ENCODE data around the gene ZNF280D.
"Not testable (repeated sequence)": the region's sequence is repeated elsewhere in the genome, so short reads cannot be mapped to it uniquely, and the experiment has no call there.

Gene ZNF280D

GRCh38 chr15:56716334-56716733 is 17.0 kb downstream of the ZNF280D start:
- no peak for DNase-seq (ENCODE audit: low read depth in 1 of 2, low spot score in 1 of 2)

GRCh38 chr15:56715220-56715619 is 18.1 kb downstream of the ZNF280D start:
- no peak for DNase-seq (ENCODE audit: low read depth in 1 of 2, low spot score in 1 of 2)

- not testable (repeated sequence) for DNase-seq (ENCODE audit: low read depth in 1 of 2, low spot score in 1 of 2)
Measured at GRCh38 chr15:56709502-56709901, 23.8 kb downstream of the ZNF280D start.

- DNase-seq (ENCODE audit: low read depth in 1 of 2, low spot score in 1 of 2): no peak
Measured at GRCh38 chr15:56699743-56700142, 33.6 kb downstream of the ZNF280D start.

GRCh38 chr15:56698270-56698669 is 35.0 kb downstream of the ZNF280D start:
- DNase-seq (ENCODE audit: low read depth in 1 of 2, low spot score in 1 of 2): no peak

- no peak for DNase-seq (ENCODE audit: low read depth in 1 of 2, low spot score in 1 of 2)
Measured at GRCh38 chr15:56693761-56694160, 39.5 kb downstream of the ZNF280D start.

- no peak for DNase-seq (ENCODE audit: low read depth in 1 of 2, low spot score in 1 of 2)
Measured at GRCh38 chr15:56690733-56691132, 42.6 kb downstream of the ZNF280D start.

- DNase-seq (ENCODE audit: low read depth in 1 of 2, low spot score in 1 of 2): no peak
Measured at GRCh38 chr15:56683908-56684307, 49.4 kb downstream of the ZNF280D start.

- no peak for DNase-seq (ENCODE audit: low read depth in 1 of 2, low spot score in 1 of 2)
Measured at GRCh38 chr15:56681113-56681512, 52.2 kb downstream of the ZNF280D start.

GRCh38 chr15:56679225-56679624 is 54.1 kb downstream of the ZNF280D start:
- no peak for DNase-seq (ENCODE audit: low read depth in 1 of 2, low spot score in 1 of 2)

GRCh38 chr15:56678571-56678970 is 54.7 kb downstream of the ZNF280D start:
- DNase-seq (ENCODE audit: low read depth in 1 of 2, low spot score in 1 of 2): no peak

GRCh38 chr15:56677271-56677670 is 56.0 kb downstream of the ZNF280D start:
- DNase-seq (ENCODE audit: low read depth in 1 of 2, low spot score in 1 of 2): no peak

- DNase-seq (ENCODE audit: low read depth in 1 of 2, low spot score in 1 of 2): no peak
Measured at GRCh38 chr15:56675930-56676329, 57.4 kb downstream of the ZNF280D start.

GRCh38 chr15:56674857-56675256 is 58.5 kb downstream of the ZNF280D start:
- DNase-seq (ENCODE audit: low read depth in 1 of 2, low spot score in 1 of 2): no peak

- DNase-seq (ENCODE audit: low read depth in 1 of 2, low spot score in 1 of 2): no peak
Measured at GRCh38 chr15:56672721-56673120, 60.6 kb downstream of the ZNF280D start.

GRCh38 chr15:56667517-56667916 is 65.8 kb downstream of the ZNF280D start:
- no peak for DNase-seq (ENCODE audit: low read depth in 1 of 2, low spot score in 1 of 2)

- DNase-seq (ENCODE audit: low read depth in 1 of 2, low spot score in 1 of 2): no peak
Measured at GRCh38 chr15:56660943-56661342, 72.4 kb downstream of the ZNF280D start.

GRCh38 chr15:56659197-56659596 is 74.1 kb downstream of the ZNF280D start:
- no peak for DNase-seq (ENCODE audit: low read depth in 1 of 2, low spot score in 1 of 2)

GRCh38 chr15:56654624-56655023 is 78.7 kb downstream of the ZNF280D start:
- DNase-seq (ENCODE audit: low read depth in 1 of 2, low spot score in 1 of 2): no peak

- DNase-seq (ENCODE audit: low read depth in 1 of 2, low spot score in 1 of 2): no peak
Measured at GRCh38 chr15:56654216-56654615, 79.1 kb downstream of the ZNF280D start.

GRCh38 chr15:56653787-56654186 is 79.5 kb downstream of the ZNF280D start:
- no peak for DNase-seq (ENCODE audit: low read depth in 1 of 2, low spot score in 1 of 2)

GRCh38 chr15:56653107-56653506 is 80.2 kb downstream of the ZNF280D start:
- no peak for DNase-seq (ENCODE audit: low read depth in 1 of 2, low spot score in 1 of 2)

GRCh38 chr15:56648311-56648710 is 85.0 kb downstream of the ZNF280D start:
- DNase-seq (ENCODE audit: low read depth in 1 of 2, low spot score in 1 of 2): no peak

- no peak for DNase-seq (ENCODE audit: low read depth in 1 of 2, low spot score in 1 of 2)
Measured at GRCh38 chr15:56640549-56640948, 92.8 kb downstream of the ZNF280D start.

Data from stimulated activated CD4-positive, alpha-beta T cell treated with anti-CD3 and anti-CD28 coated beads, Interleukin-15, amount 100 ng/mL, for 1 hour (primary cell).